HEK293 (cell line): Measurements from ENCODE around the gene UQCR11.

Experiments
- CTCF ChIA-PET: fragments of 350-600 bp; formaldehyde crosslinking; extraction: SDS; loops from one replicate; lab custom pipeline; 2021; ENCODE audit warnings: antibody characterized with exemption; lab: Yijun Ruan, JAX
- POLR2A ChIA-PET: fragments of 300-600 bp; formaldehyde crosslinking; extraction: SDS; loops from one replicate; lab custom pipeline; 2020; ENCODE audit warnings: antibody characterized with exemption, inconsistent platforms; lab: Yijun Ruan, JAX
- H3K27ac ChIP-seq: fragments of 200-500 bp; sonication (Bioruptor generic); 2 replicates; pipeline ENCODE4 v1.5.1; 2014; ENCODE audit warnings: low read depth, low read length, control low read depth, inconsistent platforms; ENCODE audit errors: extremely low read depth
- H3K36me3 ChIP-seq, 2 experiments: fragments of 200-500 bp in 1 of 2; sonication (Bioruptor generic) in 1 of 2; 1 replicate in 1 of 2; 2 replicates in 1 of 2; pipeline ENCODE4 v1.5.1; 2014 to 2017; ENCODE audit warnings: inconsistent platforms in 2 of 2, low read length in 2 of 2; ENCODE audit not compliant: control insufficient read depth in 2 of 2, insufficient read depth in 1 of 2
- H3K4me1 ChIP-seq: fragments of 200-500 bp; sonication (Bioruptor generic); 2 replicates; pipeline ENCODE4 v1.5.1; 2014; ENCODE audit warnings: mild to moderate bottlenecking, low read length, inconsistent platforms; ENCODE audit not compliant: control insufficient read depth, insufficient read depth
- H3K4me3 ChIP-seq: 2 replicates; pipeline ENCODE4 v1.5.1; 2011; ENCODE audit warnings: low read depth, mild to moderate bottlenecking, control low read depth, low read length, moderate library complexity
- H3K9me3 ChIP-seq: fragments of 200-500 bp; sonication (Bioruptor generic); 2 replicates; pipeline ENCODE4 v1.5.1; 2014; ENCODE audit warnings: low read depth, low read length, inconsistent platforms; ENCODE audit not compliant: control insufficient read depth, insufficient read depth
- BCL6B ChIP-seq: fragments of 450-650 bp; formaldehyde crosslinking; IDR thresholded peaks from 2 replicates; pipeline ENCODE4 v1.5.1; 2017; ENCODE audit warnings: missing biosample characterization, missing genetic modification characterization
- GLIS1 ChIP-seq: fragments of 450-650 bp; formaldehyde crosslinking; IDR thresholded peaks from 2 replicates; pipeline ENCODE4 v1.5.1; 2016; ENCODE audit warnings: missing biosample characterization, missing genetic modification characterization
- KLF1 ChIP-seq: fragments of 450-650 bp; formaldehyde crosslinking; IDR thresholded peaks from 2 replicates; pipeline ENCODE4 v1.5.1; 2016; ENCODE audit warnings: missing biosample characterization, missing genetic modification characterization
- KLF16 ChIP-seq: fragments of 450-650 bp; formaldehyde crosslinking; IDR thresholded peaks from 2 replicates; pipeline ENCODE4 v1.5.1; 2017; ENCODE audit warnings: missing biosample characterization, missing genetic modification characterization
- OVOL3 ChIP-seq: fragments of 450-650 bp; formaldehyde crosslinking; IDR thresholded peaks from 2 replicates; pipeline ENCODE4 v1.5.1; 2016; ENCODE audit warnings: missing biosample characterization, missing genetic modification characterization
- PRDM6 ChIP-seq: fragments of 450-650 bp; formaldehyde crosslinking; IDR thresholded peaks from 2 replicates; pipeline ENCODE4 v1.5.1; 2017; ENCODE audit warnings: missing biosample characterization, missing genetic modification characterization
- SP2 ChIP-seq: fragments of 450-650 bp; formaldehyde crosslinking; IDR thresholded peaks from 2 replicates; pipeline ENCODE4 v1.5.1; 2016; ENCODE audit warnings: missing biosample characterization, missing genetic modification characterization
- SP7 ChIP-seq: fragments of 450-650 bp; formaldehyde crosslinking; IDR thresholded peaks from 2 replicates; pipeline ENCODE4 v1.5.1; 2016; ENCODE audit warnings: missing biosample characterization, missing genetic modification characterization
- ZBTB8A ChIP-seq: fragments of 450-650 bp; formaldehyde crosslinking; IDR thresholded peaks from 2 replicates; pipeline ENCODE4 v1.5.1; 2016; ENCODE audit warnings: missing biosample characterization, missing genetic modification characterization
- ZFP37 ChIP-seq: fragments of 450-650 bp; formaldehyde crosslinking; IDR thresholded peaks from 2 replicates; pipeline ENCODE4 v1.5.1; 2016; ENCODE audit warnings: missing biosample characterization, missing genetic modification characterization
- ZNF146 ChIP-seq: fragments of 450-650 bp; formaldehyde crosslinking; IDR thresholded peaks from 2 replicates; pipeline ENCODE4 v1.5.1; 2016; ENCODE audit warnings: missing biosample characterization, missing genetic modification characterization
- ZNF184 ChIP-seq: fragments of 450-650 bp; IDR thresholded peaks from 2 replicates; pipeline ENCODE4 v1.5.1; 2018; ENCODE audit warnings: missing biosample characterization, mild to moderate bottlenecking, missing genetic modification characterization
- ZNF2 ChIP-seq: fragments of 450-650 bp; formaldehyde crosslinking; IDR thresholded peaks from 2 replicates; pipeline ENCODE4 v1.5.1; 2016; ENCODE audit warnings: missing biosample characterization, missing genetic modification characterization
- ZNF214 ChIP-seq: fragments of 450-650 bp; formaldehyde crosslinking; IDR thresholded peaks from 2 replicates; pipeline ENCODE4 v1.5.1; 2017; ENCODE audit warnings: missing biosample characterization, mild to moderate bottlenecking, missing genetic modification characterization, borderline replicate concordance
- ZNF335 ChIP-seq: fragments of 450-650 bp; formaldehyde crosslinking; conservative IDR thresholded peaks from 2 replicates; pipeline ENCODE4 v1.5.1; 2016; ENCODE audit warnings: missing biosample characterization, missing genetic modification characterization
- ZNF354C ChIP-seq: fragments of 450-650 bp; formaldehyde crosslinking; IDR thresholded peaks from 2 replicates; pipeline ENCODE4 v1.5.1; 2016; ENCODE audit warnings: missing biosample characterization, missing genetic modification characterization, low read depth, borderline replicate concordance
- ZNF426 ChIP-seq: fragments of 450-650 bp; formaldehyde crosslinking; IDR thresholded peaks from 2 replicates; pipeline ENCODE4 v1.5.1; 2017; ENCODE audit warnings: missing biosample characterization, missing genetic modification characterization, mild to moderate bottlenecking, inconsistent platforms, moderate library complexity
- ZNF560 ChIP-seq: fragments of 450-650 bp; formaldehyde crosslinking; IDR thresholded peaks from 2 replicates; pipeline ENCODE4 v1.5.1; 2017; ENCODE audit warnings: missing biosample characterization, missing genetic modification characterization, borderline replicate concordance
- ZNF580 ChIP-seq: fragments of 450-650 bp; formaldehyde crosslinking; IDR thresholded peaks from 2 replicates; pipeline ENCODE4 v1.5.1; 2016; ENCODE audit warnings: missing biosample characterization, missing genetic modification characterization
- ZNF658 ChIP-seq: fragments of 450-650 bp; formaldehyde crosslinking; IDR thresholded peaks from 2 replicates; pipeline ENCODE4; 2016; ENCODE audit warnings: missing biosample characterization, missing genetic modification characterization
- ZNF837 ChIP-seq: fragments of 450-650 bp; formaldehyde crosslinking; IDR thresholded peaks from 2 replicates; pipeline ENCODE4 v1.5.1; 2016; ENCODE audit warnings: missing biosample characterization, missing genetic modification characterization
- ZNF843 ChIP-seq: fragments of 450-650 bp; formaldehyde crosslinking; IDR thresholded peaks from 2 replicates; pipeline ENCODE4 v1.5.1; 2016; ENCODE audit warnings: missing biosample characterization, missing genetic modification characterization
- ZXDB ChIP-seq: fragments of 450-650 bp; formaldehyde crosslinking; IDR thresholded peaks from 2 replicates; pipeline ENCODE4 v1.5.1; 2016; ENCODE audit warnings: missing biosample characterization, missing genetic modification characterization
- TF ChIP-seq, protein P1 (sequence below): fragments of 450-650 bp; formaldehyde crosslinking; IDR thresholded peaks from 2 replicates; pipeline ENCODE4 v1.5.1; 2016; ENCODE audit warnings: missing biosample characterization, missing genetic modification characterization
- TF ChIP-seq, protein P2 (sequence below): fragments of 450-650 bp; formaldehyde crosslinking; IDR thresholded peaks from 2 replicates; pipeline ENCODE4 v1.5.1; 2016; ENCODE audit warnings: missing biosample characterization, missing genetic modification characterization
- TF ChIP-seq, protein P3 (sequence below): fragments of 450-650 bp; formaldehyde crosslinking; IDR thresholded peaks from 2 replicates; pipeline ENCODE4 v1.5.1; 2017; ENCODE audit warnings: missing biosample characterization, missing genetic modification characterization

UQCR11 gene

GRCh38 chr19:1606138-1606651 lies 933 bp upstream of the UQCR11 start (continued):
- no peak for TF ChIP-seq ZNF658 (tag by site-specific recombination)
- TF ChIP-seq BCL6B (tag by site-specific recombination), result no peak
- TF ChIP-seq SP7 (tag by site-specific recombination), result no peak
- TF ChIP-seq ZFP37 (tag by site-specific recombination), result 0 out of 2 replicates have a peak, but pooled peaks have one; percentile 25
- no peak for TF ChIP-seq ZNF184
- TF ChIP-seq ZBTB8A (tag by site-specific recombination), result no peak
- 0 out of 2 replicates have a peak, but pooled peaks have one; percentile 1 for TF ChIP-seq ZNF2 (tag by site-specific recombination)
- TF ChIP-seq ZNF843, result no peak
- TF ChIP-seq ZNF580 (tag by site-specific recombination), result peak; percentile 88
- TF ChIP-seq OVOL3 (tag by site-specific recombination), result no peak

DNA sequence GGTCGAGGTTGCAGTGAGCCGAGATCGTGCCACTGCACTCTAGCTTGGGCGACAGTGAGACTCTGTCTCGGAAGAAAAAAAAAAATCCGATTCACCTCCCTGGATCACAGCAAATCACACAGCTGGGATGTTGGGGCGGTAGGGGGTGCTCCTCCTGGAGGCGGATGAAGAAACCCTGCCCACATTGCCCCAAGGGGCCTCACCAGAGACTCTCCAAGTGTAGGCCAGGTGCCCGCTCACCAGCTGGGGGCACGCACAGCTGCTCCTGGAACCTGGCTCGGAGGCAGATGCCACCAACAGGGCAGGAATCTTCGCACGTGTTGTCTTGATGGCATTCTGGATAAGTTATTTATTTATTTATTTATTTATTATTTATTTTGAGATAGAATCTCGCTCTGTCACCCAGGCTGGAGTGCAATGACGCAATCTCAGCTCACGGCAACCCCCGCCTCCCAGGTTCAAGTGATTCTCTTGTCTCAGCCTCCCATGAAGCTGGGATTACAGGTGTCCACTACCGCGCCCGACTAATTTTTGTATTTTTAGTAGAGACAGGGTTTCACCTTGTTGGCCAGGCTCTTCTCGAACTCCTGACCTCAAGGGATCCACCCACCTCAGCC lies 3.1 kb downstream of the UQCR11 start:
- ChIA-PET POLR2A (interaction anchor here (2.3 kb wide), 1 partner anchor 9 kb away, joined by 6 read pairs; the partner anchor contains the start of gene MBD3), CTCF (interaction anchor here (0.6 to 0.7 kb wide), 3 partner anchors 165 to 278 kb away, joined by 3 read pairs; no protein-coding TSS in a partner anchor)
- Histone ChIP-seq H3K36me3 (peaks cover 7 to 45% of the 10 kb centered on the region in 2 experiments; a peak in 2 of 3 replicates), H3K4me3 (no peak overlapping the region), H3K4me1 (no peaks in the 10 kb centered on the region), H3K9me3 (no peaks in the 10 kb centered on the region), H3K27ac (no peak overlapping the region)
- TF ChIP-seq ZNF837 (tag by site-specific recombination) (no peak), PRDM6 (tag by site-specific recombination) (no peak), ZNF146 (tag by site-specific recombination) (no peak), ZNF354C (no peak), GLIS1 (tag by site-specific recombination) (peak; percentile 16; the same call in 1 of the 2 replicates), KLF1 (tag by site-specific recombination) (no peak), ZNF426 (tag by site-specific recombination) (no peak), ZNF560 (tag by site-specific recombination) (no peak), ZNF335 (tag by site-specific recombination) (peak; percentile 55), ZXDB (tag by site-specific recombination) (no peak), ZNF214 (tag by site-specific recombination) (no peak), KLF16 (tag by site-specific recombination) (no peak), SP2 (no peak)
- TF ChIP-seq, protein P1, sequence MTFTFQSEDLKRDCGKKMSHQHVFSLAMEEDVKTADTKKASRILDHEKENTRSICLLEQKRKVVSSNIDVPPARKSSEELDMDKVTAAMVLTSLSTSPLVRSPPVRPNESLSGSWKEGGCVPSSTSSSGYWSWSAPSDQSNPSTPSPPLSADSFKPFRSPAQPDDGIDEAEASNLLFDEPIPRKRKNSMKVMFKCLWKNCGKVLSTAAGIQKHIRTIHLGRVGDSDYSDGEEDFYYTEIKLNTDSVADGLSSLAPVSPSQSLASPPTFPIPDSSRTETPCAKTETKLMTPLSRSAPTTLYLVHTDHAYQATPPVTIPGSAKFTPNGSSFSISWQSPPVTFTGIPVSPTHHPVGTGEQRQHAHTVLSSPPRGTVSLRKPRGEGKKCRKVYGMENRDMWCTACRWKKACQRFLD (tag by site-specific recombination), result no peak
- TF ChIP-seq, protein P2, sequence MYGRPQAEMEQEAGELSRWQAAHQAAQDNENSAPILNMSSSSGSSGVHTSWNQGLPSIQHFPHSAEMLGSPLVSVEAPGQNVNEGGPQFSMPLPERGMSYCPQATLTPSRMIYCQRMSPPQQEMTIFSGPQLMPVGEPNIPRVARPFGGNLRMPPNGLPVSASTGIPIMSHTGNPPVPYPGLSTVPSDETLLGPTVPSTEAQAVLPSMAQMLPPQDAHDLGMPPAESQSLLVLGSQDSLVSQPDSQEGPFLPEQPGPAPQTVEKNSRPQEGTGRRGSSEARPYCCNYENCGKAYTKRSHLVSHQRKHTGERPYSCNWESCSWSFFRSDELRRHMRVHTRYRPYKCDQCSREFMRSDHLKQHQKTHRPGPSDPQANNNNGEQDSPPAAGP (tag by site-specific recombination), result no peak
- TF ChIP-seq, protein P3, sequence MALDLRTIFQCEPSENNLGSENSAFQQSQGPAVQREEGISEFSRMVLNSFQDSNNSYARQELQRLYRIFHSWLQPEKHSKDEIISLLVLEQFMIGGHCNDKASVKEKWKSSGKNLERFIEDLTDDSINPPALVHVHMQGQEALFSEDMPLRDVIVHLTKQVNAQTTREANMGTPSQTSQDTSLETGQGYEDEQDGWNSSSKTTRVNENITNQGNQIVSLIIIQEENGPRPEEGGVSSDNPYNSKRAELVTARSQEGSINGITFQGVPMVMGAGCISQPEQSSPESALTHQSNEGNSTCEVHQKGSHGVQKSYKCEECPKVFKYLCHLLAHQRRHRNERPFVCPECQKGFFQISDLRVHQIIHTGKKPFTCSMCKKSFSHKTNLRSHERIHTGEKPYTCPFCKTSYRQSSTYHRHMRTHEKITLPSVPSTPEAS (tag by site-specific recombination), result no peak
